Jurkat, Clone E6-1 (cell line): ENCODE data around the gene CAPN12.

Experiments used
- DNase-seq: peaks from one replicate; pipeline ENCODE4 v3.0.0-alpha.2; 2011; ENCODE audit warnings: low read depth, low spot score
- H3K4me3 ChIP-seq: 2 replicates; pipeline ENCODE4 v1.5.1; 2011; ENCODE audit warnings: mild to moderate bottlenecking, low read length, control low read depth, moderate library complexity

Gene CAPN12

GRCh38 chr19:38700902-38701454 is 43.3 kb downstream of the CAPN12 start:
- no peak for DNase-seq
- no peak overlapping the region for H3K4me3 ChIP-seq

DNA sequence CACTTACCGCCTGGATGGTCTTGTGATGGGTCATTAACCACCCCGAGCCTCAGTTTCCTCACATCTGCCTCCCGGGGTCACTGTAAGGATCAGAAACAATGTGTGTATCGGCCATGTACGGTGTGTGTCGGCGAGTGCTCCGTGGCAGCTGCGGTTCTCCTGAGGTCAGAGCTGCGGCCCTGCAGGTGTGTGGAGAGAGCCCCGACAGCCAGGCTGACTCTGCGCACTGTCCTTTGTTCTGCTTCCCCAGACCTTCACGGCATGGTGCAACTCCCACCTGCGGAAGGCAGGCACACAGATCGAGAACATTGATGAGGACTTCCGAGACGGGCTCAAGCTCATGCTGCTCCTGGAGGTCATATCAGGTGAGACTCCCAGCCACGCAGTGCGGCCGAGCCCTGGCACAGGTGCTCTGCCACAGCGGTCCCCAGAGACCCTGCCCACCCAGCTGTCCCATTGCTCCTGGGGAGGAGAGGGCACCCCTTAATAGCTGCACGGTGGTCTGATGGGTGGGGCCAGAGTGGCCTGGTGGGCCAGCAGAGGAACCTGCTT is 43.8 kb downstream of the CAPN12 start:
- H3K4me3 ChIP-seq, result no peak overlapping the region
- no peak for DNase-seq

- DNase-seq, result no peak
- H3K4me3 ChIP-seq, result no peak overlapping the region
These were observed 44.5 kb downstream of the CAPN12 start for GRCh38 chr19:38699647-38700349.

DNA sequence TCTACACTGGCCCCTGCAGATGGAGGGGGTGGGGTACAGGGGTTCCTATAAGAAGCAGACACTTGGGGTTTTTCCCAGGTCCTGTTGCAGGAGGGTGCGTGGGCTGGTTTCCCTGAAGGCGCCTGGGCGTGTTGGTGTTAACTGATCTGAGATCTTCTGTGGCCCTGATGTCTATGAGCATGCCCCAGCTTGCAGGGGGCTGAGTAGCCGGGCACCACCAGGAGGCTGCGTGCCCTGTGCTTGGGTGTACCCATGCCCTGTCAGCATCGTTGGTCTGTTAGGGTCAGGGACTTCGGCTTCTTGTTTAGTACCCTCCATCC is 45.3 kb downstream of the CAPN12 start:
- no peak for DNase-seq
- no peak overlapping the region for H3K4me3 ChIP-seq

DNA sequence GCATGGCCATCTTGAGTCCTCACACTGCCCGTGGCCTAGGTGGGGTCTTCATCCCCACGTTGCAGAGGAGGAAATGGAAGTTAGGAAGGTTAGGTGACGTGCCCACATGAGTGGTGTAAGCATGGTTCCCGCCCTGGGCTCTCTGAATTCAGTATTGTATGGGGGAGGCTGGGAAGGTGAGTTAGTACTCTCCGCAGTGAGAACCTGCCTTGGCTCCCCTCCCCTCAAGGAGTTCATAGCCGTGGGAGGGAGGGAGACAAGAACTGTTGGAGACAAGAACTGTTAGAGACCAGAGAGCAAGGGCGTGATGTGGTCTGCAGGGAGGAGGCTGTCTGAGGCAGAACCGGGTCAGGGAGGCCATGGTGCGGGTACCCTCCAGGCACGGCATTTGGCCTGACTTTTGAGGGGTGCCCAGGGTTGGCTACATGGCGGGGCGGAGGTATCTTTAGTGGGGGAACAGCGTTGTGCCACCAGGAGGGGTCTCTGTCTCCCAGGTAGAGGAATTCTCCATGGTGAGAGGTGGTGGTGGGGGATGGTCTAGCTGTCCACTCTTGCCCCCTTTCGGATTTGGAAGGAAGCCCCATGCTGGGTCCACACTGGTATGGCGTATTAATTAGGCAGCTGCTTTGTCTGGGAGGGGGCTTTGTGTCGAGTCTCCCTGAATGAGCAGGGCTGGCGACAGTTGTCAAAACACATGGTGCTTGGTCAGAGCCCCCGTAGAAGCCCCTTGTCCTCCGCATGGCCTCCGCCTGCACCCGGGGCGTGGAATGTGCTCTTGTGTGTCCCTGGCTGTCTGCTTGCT is 45.8 kb downstream of the CAPN12 start:
- no peak for DNase-seq
- no peak overlapping the region for H3K4me3 ChIP-seq

GRCh38 chr19:38697641-38698071 is 46.6 kb downstream of the CAPN12 start:
- no peak overlapping the region for H3K4me3 ChIP-seq
- no peak for DNase-seq

DNA sequence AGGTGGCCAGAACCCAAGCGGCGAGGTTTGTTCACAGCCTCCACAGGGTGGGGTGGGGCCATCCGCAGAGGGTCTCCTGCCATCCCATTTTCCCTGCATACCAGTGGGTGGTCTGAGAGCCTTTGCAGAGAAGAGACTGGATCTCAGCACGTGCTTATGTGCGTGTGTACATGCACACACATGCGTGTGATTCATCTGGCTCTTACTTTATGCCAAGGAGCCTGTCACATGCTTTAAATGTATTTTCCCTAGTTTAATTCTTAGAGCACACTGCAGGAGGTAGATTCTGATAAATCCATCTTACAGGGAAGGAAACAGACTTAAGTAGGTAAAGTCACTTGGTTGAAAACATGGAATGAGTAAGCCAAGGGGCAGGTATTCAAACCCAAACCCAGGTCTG is 47.1 kb downstream of the CAPN12 start:
- no peak for DNase-seq

GRCh38 chr19:38696729-38697055 is 47.6 kb downstream of the CAPN12 start:
- no peak for DNase-seq
- H3K4me3 ChIP-seq, result no peak overlapping the region

More for the DNA sequence above, 47.1 kb downstream of the CAPN12 start:
- H3K4me3 ChIP-seq, result no peak overlapping the region

GRCh38 chr19:38695832-38696728 is 48.2 kb downstream of the CAPN12 start:
- H3K4me3 ChIP-seq, result no peak overlapping the region
- no peak for DNase-seq

DNA sequence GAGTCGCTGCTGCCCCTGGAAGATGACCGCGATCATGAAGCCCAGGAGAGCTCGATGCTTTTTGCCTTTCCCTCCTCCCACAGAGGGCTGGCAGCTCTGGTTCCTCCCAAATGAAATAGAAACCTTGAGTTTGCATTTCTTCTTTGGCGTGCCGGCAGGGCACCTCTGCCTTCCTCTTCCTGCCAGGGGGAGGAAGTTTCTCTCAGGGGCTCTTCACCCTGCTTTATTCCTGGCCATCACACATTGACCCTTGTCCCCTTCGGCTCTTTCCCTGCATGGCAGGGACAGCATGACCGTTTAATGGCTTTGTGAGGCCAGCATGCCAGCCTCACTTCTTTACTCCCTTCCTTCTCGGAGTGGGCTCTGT is 49.0 kb downstream of the CAPN12 start:
- H3K4me3 ChIP-seq, result no peak overlapping the region
- DNase-seq, result no peak

DNA sequence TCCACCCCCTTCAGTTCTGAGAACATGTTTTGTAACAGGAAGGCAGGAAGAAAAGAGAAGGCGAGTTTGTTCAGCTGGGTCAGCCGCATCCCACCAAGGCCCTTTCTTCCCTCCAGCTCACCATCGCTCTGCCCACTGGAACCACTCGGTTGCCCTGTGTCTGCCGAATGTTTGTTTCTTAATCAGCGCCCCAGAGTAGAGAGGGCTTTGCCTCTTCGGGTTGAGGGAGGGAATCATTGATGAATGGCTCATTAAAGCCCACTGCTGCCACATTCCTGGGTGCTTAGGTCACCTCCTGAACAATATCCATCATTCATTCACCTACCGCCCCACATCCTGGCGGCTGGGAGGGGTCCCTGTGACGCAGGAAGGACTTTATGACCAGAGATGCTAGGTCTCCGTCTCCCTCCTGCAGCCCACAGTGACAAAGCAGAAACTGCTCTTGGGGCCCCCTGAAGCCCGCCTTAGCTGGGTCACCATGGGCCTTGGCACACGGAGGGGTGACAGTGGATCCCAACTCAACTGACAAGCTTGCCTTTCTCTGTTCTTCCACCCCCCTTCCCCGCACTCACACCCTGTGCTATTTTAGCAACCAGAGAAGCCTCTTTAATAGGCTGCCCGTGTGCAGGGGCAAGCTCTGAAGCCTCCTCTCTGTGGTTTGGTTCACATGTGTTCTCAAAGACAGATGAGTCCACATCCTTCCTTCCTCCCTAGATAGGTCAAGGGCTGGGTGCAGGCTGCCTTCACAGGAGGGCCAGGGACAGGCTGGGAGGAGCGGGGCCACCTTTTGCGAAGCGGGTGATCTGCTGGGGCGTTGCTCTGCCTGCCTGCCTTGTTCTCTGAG is 50.7 kb downstream of the CAPN12 start:
- peak; percentile 65 for DNase-seq
- no peak overlapping the region for H3K4me3 ChIP-seq

GRCh38 chr19:38692458-38693379 is 51.6 kb downstream of the CAPN12 start:
- no peak overlapping the region for H3K4me3 ChIP-seq
- no peak for DNase-seq

DNA sequence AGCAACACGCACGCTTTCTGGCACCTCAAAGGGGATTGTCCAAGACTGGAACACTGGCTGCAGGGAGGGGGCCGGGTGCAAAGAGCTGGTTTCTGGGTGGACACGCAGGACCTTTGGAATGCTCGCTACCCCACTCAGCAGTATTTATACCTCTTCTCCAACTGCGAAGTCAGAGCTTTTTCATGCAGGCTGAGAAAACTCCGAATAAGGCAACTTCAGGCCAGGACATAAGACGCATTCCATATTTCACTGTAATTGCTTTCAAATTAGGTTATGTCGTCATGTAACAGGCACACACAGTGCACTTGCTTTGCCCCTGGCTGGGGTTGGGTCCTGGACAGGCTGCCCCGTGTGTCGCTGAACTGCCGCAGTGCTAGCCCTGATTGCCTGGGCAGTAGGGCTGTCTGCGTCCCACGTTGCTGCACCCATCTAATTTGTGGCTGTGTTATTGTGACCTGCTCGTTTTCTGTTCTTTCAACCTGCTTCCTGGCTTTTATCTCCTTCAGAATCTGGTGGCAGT is 52.3 kb downstream of the CAPN12 start:
- no peak overlapping the region for H3K4me3 ChIP-seq
- no peak for DNase-seq

DNA sequence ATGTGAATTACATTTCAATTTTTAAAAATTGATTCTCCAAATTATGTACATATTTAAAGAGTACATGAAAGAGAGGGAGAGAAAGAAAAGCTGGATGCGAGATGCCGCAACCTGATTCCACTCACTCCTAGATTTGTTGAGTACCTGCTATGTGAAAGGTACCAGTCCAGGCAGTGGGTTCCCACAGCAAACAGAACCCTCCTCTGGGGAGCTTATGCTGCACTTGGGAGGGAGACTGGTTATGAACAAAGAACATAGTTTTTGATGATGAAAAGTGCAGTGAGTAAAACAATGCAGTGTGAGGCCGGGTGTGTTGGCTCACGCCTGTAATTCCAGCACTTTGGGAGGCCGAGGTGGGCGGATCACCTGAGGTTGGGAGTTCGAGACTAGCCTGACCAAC is 53.4 kb downstream of the CAPN12 start:
- no peak overlapping the region for H3K4me3 ChIP-seq
- DNase-seq, result no peak

- no peak for DNase-seq
- no peak overlapping the region for H3K4me3 ChIP-seq
These were observed 54.1 kb downstream of the CAPN12 start for GRCh38 chr19:38690146-38690545.

DNA sequence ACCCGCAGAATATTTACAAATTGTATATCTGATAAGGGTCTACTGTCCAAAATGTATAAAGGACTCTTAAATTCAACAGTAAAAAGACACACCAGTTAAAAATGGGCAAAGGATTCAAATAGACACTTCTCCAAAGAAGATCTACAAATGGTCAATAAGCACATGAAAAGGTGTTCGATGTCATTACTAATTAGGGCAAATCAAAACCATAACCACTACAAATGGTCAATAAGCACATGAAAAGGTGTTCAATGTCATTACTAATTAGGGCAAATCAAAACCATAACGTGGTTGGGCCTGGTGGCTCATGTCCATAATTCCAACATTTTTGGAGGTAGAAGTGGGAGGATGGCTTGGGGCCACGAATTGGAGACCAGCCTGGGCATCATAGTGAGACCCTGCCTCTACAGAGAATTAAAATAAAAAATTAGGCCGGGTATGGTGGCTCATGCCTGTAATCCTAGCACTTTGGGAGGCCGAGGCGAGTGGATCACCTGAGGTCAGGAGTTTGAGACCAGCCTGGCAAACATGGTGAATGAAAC is 56.4 kb downstream of the CAPN12 start:
- DNase-seq, result no peak
- no peak overlapping the region for H3K4me3 ChIP-seq

DNA sequence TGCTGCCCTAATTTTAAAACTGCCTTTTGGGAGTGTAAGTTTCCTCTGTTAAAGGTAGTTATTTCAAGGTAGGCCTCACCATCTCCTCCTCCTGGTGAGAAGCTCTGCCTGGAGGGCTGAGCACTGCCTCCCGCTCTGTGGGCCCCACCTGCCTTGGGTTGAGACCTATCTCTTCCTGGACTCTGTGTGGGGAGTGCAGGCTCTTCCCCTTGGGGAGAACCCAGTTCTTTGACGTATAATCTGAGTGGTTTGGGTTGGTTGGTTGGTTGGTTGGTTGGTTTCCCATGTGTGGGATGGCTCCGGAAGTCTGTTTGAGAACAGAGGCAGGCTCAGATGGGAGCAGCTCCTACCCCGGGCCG is 57.8 kb downstream of the CAPN12 start:
- peak overlapping the region; percentile 24 for H3K4me3 ChIP-seq

More for the DNA sequence above, 57.8 kb downstream of the CAPN12 start:
- peak; percentile 92 for DNase-seq
